PFSK-1 (cell line): ENCODE measurements around the gene ANKRD27.

Experiments used
- POLR2AphosphoS5 ChIP-seq: IDR thresholded peaks from 2 replicates; pipeline ENCODE4 v1.6.1; 2012; ENCODE audit warnings: low read depth, mild to moderate bottlenecking, control low read depth, low read length, moderate library complexity
- SIN3A ChIP-seq: IDR thresholded peaks from 2 replicates; pipeline ENCODE4 v1.6.1; 2012; ENCODE audit warnings: mild to moderate bottlenecking, low read length, moderate library complexity, borderline replicate concordance; ENCODE audit not compliant: insufficient read depth

GRCh38 chr19:32567486-32567885 is 107.5 kb downstream of the ANKRD27 start:
- no peak for TF ChIP-seq POLR2AphosphoS5
- no peak for TF ChIP-seq SIN3A
